ENCODE data around the gene SPTBN1.

Gene SPTBN1

GRCh38 chr2:54704688-54705605, 248.8 kb downstream of the SPTBN1 start:
- WGBS, 2 experiments (ENCODE audit: insufficient coverage in 2 of 2): 29% methylated on average over 1 of the region's 3 CpGs; no CpG with 5 or more reads in 1 of the 2 experiments

GRCh38 chr2:54706622-54707021, 250.5 kb downstream of the SPTBN1 start:
- H3K36me3 ChIP-seq (ENCODE audit: control insufficient read depth, insufficient read depth, low read length): no peaks in the 10 kb centered on the region
- H3K4me3 ChIP-seq (ENCODE audit: extremely low read depth, insufficient read depth, low read length, poor library complexity, severe bottlenecking): no peak overlapping the region
- WGBS, 2 experiments (ENCODE audit: insufficient coverage in 2 of 2): 100% methylated on average over 1 of the region's 1 CpG; no CpG with 5 or more reads in 1 of the 2 experiments
- no peaks in the 10 kb centered on the region for H3K4me1 ChIP-seq (ENCODE audit: control insufficient read depth, insufficient read depth, low read length, poor library complexity, severe bottlenecking)
- no peaks in the 10 kb centered on the region for H3K9me3 ChIP-seq (ENCODE audit: control insufficient read depth, low read length)
- no peak overlapping the region for H3K27ac ChIP-seq (ENCODE audit: low read depth, low read length, severe bottlenecking)

More at GRCh38 chr2:54704688-54705605, 248.8 kb downstream of the SPTBN1 start:
- Histone ChIP-seq H3K9me3 (ENCODE audit: control insufficient read depth, low read length) (no peaks in the 10 kb centered on the region), H3K36me3 (ENCODE audit: control insufficient read depth, insufficient read depth, low read length) (no peaks in the 10 kb centered on the region), H3K4me3 (ENCODE audit: extremely low read depth, insufficient read depth, low read length, poor library complexity, severe bottlenecking) (no peak overlapping the region), H3K4me1 (ENCODE audit: control insufficient read depth, insufficient read depth, low read length, poor library complexity, severe bottlenecking) (no peaks in the 10 kb centered on the region), H3K27ac (ENCODE audit: low read depth, low read length, severe bottlenecking) (no peak overlapping the region)

DNA sequence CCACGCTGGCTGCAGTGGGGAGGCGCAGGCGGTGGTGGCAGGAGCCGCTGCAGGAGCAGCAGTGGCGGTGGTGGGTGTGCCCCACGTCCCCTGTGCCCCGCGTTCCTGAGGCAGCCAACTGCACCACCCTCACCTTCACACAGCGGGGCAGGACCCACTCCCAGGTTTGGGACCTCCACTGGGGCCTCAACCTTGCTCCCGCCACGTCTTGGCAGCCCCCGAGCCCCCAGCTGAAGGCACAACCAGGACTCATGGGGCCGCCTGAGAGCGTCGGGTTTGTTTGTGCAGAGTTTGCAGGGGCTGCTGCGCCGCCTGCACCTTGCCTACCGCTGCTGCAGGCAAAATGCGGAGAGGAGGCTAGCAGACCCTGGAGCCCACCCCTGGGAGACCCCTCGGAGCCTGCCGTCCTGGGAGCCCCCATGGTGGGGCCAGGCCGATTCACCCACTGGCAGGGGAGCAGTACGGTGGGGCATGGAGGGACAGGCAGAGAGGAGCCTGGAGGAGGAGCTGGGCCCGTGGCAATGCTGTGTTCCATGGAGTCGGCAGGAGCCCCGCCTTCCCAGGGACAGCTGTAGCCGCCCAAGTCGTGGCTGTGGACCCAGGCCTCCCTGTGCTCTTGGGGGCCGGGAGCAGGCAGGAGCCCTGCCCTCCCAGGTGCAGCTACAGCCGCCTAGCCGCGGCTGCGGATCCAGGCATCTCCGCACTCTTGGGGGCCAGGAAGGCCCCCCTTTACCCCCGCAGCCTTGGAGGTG, 252.6 kb downstream of the SPTBN1 start:
- H3K9me3 ChIP-seq (ENCODE audit: control insufficient read depth, low read length): no peaks in the 10 kb centered on the region
- H3K36me3 ChIP-seq (ENCODE audit: control insufficient read depth, insufficient read depth, low read length): no peaks in the 10 kb centered on the region
- no peaks in the 10 kb centered on the region for H3K4me1 ChIP-seq (ENCODE audit: control insufficient read depth, insufficient read depth, low read length, poor library complexity, severe bottlenecking)
- WGBS, 2 experiments (ENCODE audit: insufficient coverage in 2 of 2): 85 to 89% methylated on average over 23 to 28 of the region's 35 CpGs
- H3K4me3 ChIP-seq (ENCODE audit: extremely low read depth, insufficient read depth, low read length, poor library complexity, severe bottlenecking): no peak overlapping the region
- no peak overlapping the region for H3K27ac ChIP-seq (ENCODE audit: low read depth, low read length, severe bottlenecking)

DNA sequence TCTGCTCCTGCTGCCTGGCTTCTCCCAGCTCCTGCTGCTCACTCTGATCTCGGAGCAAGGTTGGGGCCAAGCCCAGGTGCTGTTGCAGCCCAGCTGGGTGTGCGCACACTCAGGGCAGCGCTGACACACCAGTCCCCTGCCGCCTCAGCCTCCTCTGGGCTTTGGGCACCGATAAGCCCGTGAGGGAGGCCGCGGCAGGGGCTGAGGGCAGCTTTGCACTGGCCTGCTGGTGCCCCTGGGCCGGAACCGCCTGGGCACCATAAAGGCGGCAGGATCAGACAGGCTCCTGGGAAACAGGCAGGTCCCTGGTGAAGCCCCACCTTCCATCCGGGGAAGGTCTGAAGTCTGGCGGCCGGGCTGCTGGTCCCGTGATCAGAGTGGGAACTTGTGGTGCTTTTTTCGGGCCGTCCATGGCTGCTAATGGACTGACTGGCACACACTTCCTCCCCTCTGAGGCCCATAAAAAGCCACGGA, 253.2 kb downstream of the SPTBN1 start:
- H3K36me3 ChIP-seq (ENCODE audit: control insufficient read depth, insufficient read depth, low read length): no peaks in the 10 kb centered on the region
- H3K4me3 ChIP-seq (ENCODE audit: extremely low read depth, insufficient read depth, low read length, poor library complexity, severe bottlenecking): no peak overlapping the region
- no peak overlapping the region for H3K27ac ChIP-seq (ENCODE audit: low read depth, low read length, severe bottlenecking)
- H3K9me3 ChIP-seq (ENCODE audit: control insufficient read depth, low read length): no peaks in the 10 kb centered on the region
- no peaks in the 10 kb centered on the region for H3K4me1 ChIP-seq (ENCODE audit: control insufficient read depth, insufficient read depth, low read length, poor library complexity, severe bottlenecking)
- 94 to 98% methylated on average over 12 to 18 of the region's 18 CpGs for WGBS, 2 experiments (ENCODE audit: insufficient coverage in 2 of 2)

GRCh38 chr2:54710216-54710615, 254.1 kb downstream of the SPTBN1 start:
- Histone ChIP-seq H3K4me1 (ENCODE audit: control insufficient read depth, insufficient read depth, low read length, poor library complexity, severe bottlenecking) (no peaks in the 10 kb centered on the region), H3K9me3 (ENCODE audit: control insufficient read depth, low read length) (no peaks in the 10 kb centered on the region), H3K27ac (ENCODE audit: low read depth, low read length, severe bottlenecking) (no peak overlapping the region), H3K4me3 (ENCODE audit: extremely low read depth, insufficient read depth, low read length, poor library complexity, severe bottlenecking) (no peak overlapping the region), H3K36me3 (ENCODE audit: control insufficient read depth, insufficient read depth, low read length) (no peaks in the 10 kb centered on the region)
- WGBS, 2 experiments (ENCODE audit: insufficient coverage in 2 of 2): 90 to 92% methylated on average over 6 to 7 of the region's 10 CpGs

GRCh38 chr2:54712516-54712915, 256.4 kb downstream of the SPTBN1 start:
- H3K9me3 ChIP-seq (ENCODE audit: control insufficient read depth, low read length): no peaks in the 10 kb centered on the region
- WGBS, 2 experiments (ENCODE audit: insufficient coverage in 2 of 2): 95 to 96% methylated on average over 5 of the region's 6 CpGs
- no peak overlapping the region for H3K4me3 ChIP-seq (ENCODE audit: extremely low read depth, insufficient read depth, low read length, poor library complexity, severe bottlenecking)
- H3K4me1 ChIP-seq (ENCODE audit: control insufficient read depth, insufficient read depth, low read length, poor library complexity, severe bottlenecking): no peaks in the 10 kb centered on the region
- H3K36me3 ChIP-seq (ENCODE audit: control insufficient read depth, insufficient read depth, low read length): no peaks in the 10 kb centered on the region
- H3K27ac ChIP-seq (ENCODE audit: low read depth, low read length, severe bottlenecking): no peak overlapping the region

DNA sequence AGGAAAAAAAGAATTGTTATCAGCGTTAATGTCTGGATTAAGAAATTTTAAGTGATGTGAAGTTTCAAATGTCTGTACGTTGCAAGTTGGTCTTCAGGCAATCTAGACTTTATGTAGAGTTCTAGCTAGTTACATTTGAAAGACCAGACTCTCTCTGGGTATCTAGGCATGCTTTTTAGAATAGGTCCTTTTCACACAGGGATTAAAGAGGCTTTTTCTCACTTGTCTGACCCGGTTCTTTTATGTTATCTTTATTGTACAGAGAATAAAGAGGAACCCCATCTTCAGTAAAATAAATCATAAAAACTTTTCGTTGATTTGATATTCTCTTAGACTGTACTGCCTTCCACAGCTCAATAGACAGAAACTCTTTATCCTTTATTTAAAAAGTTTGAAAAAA, 258.9 kb downstream of the SPTBN1 start:
- no peaks in the 10 kb centered on the region for H3K9me3 ChIP-seq (ENCODE audit: control insufficient read depth, low read length)
- H3K27ac ChIP-seq (ENCODE audit: low read depth, low read length, severe bottlenecking): no peak overlapping the region
- no peak overlapping the region for H3K4me3 ChIP-seq (ENCODE audit: extremely low read depth, insufficient read depth, low read length, poor library complexity, severe bottlenecking)
- H3K36me3 ChIP-seq (ENCODE audit: control insufficient read depth, insufficient read depth, low read length): no peaks in the 10 kb centered on the region
- no peaks in the 10 kb centered on the region for H3K4me1 ChIP-seq (ENCODE audit: control insufficient read depth, insufficient read depth, low read length, poor library complexity, severe bottlenecking)
- WGBS, 2 experiments (ENCODE audit: insufficient coverage in 2 of 2): 25 to 30% methylated on average over 2 of the region's 4 CpGs

DNA sequence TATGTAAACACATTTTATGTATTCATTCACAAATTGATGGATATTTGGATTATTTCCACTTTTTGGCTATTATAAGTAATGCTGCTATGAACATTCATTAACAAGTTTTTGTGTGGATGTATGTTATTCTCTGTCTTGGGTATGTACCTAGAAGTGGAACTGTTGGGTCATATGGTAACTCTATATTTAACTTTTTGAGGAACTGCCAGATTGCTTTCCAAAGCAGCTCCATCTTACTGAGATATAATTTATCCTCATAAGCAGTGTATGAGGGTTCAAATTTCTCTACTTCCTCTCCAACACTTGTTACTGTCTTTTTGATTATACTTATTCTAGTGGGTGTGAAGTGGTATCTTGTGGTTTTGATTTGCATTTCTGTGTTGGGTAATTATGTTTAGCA, 260.2 kb downstream of the SPTBN1 start:
- Histone ChIP-seq H3K9me3 (ENCODE audit: control insufficient read depth, low read length) (no peaks in the 10 kb centered on the region), H3K27ac (ENCODE audit: low read depth, low read length, severe bottlenecking) (no peak overlapping the region), H3K36me3 (ENCODE audit: control insufficient read depth, insufficient read depth, low read length) (no peaks in the 10 kb centered on the region), H3K4me3 (ENCODE audit: extremely low read depth, insufficient read depth, low read length, poor library complexity, severe bottlenecking) (no peak overlapping the region), H3K4me1 (ENCODE audit: control insufficient read depth, insufficient read depth, low read length, poor library complexity, severe bottlenecking) (no peaks in the 10 kb centered on the region)

GRCh38 chr2:54720563-54720962, 264.4 kb downstream of the SPTBN1 start:
- H3K9me3 ChIP-seq (ENCODE audit: control insufficient read depth, low read length): no peaks in the 10 kb centered on the region
- 61 to 85% methylated on average over 1 to 2 of the region's 2 CpGs for WGBS, 2 experiments (ENCODE audit: insufficient coverage in 2 of 2)
- no peak overlapping the region for H3K27ac ChIP-seq (ENCODE audit: low read depth, low read length, severe bottlenecking)
- no peak overlapping the region for H3K4me3 ChIP-seq (ENCODE audit: extremely low read depth, insufficient read depth, low read length, poor library complexity, severe bottlenecking)
- H3K36me3 ChIP-seq (ENCODE audit: control insufficient read depth, insufficient read depth, low read length): no peaks in the 10 kb centered on the region
- H3K4me1 ChIP-seq (ENCODE audit: control insufficient read depth, insufficient read depth, low read length, poor library complexity, severe bottlenecking): no peaks in the 10 kb centered on the region
